Tibial artery (tissue), 4 donors: ENCODE data around the gene VDAC2.
A peak's percentile ranks its signal among the peaks of the same experiment; 100 is the strongest.
"Not testable (repeated sequence)": the region's sequence is repeated elsewhere in the genome, so short reads cannot be mapped to it uniquely, and the experiment has no call there.

ENCODE experiments used
- DNase-seq, 2 donors: peaks; one replicate each; pipeline ENCODE4 v3.0.0-alpha.2; 2019
- H3K27ac ChIP-seq, 2 donors: fragments of 200-600 bp; sonication (generic) in 1 of 2; 1 replicate in 1 of 2; 2 replicates in 1 of 2; pipeline ENCODE4 v1.5.1; 2018 to 2019; ENCODE audit warnings: mild to moderate bottlenecking in 1 of 2
- H3K27me3 ChIP-seq, 2 donors: fragments of 200-600 bp; sonication (generic) in 1 of 2; one replicate each; pipeline versions ENCODE4 v1.5.1 to v1.6.0; 2016 to 2019
- H3K36me3 ChIP-seq, 3 donors: fragments of 200-600 bp; sonication (generic) in 2 of 3; one replicate each; pipeline ENCODE4 v1.5.1; 2016 to 2019; ENCODE audit warnings: mild to moderate bottlenecking in 2 of 3
- H3K4me1 ChIP-seq, 4 donors: fragments of 200-600 bp; sonication (generic) in 2 of 4; 1 replicate in 3 of 4; 2 replicates in 1 of 4; pipeline ENCODE4 v1.5.1; 2016 to 2019
- H3K4me3 ChIP-seq, 2 donors: fragments of 200-600 bp; sonication (generic) in 1 of 2; 1 replicate in 1 of 2; 2 replicates in 1 of 2; pipeline ENCODE4 v1.5.1; 2018 to 2019; ENCODE audit warnings: mild to moderate bottlenecking in 2 of 2
- H3K9me3 ChIP-seq, 3 donors: fragments of 200-600 bp; sonication (generic) in 1 of 3; one replicate each; pipeline ENCODE4 v1.5.1; 2016 to 2019
- intact Hi-C: fragments of 100-400 bp; cut with DNase I; formaldehyde crosslinking; loops from one replicate; pipeline ENCODE4 v1.15.0; 2023; ENCODE audit warnings: low total_unique reads
- TF ChIP-seq, protein P1 (sequence below), 2 experiments: fragments of 200-600 bp in 1 of 2; fragments of 450-650 bp in 1 of 2; IDR thresholded peaks; one replicate each; pipeline ENCODE4 v1.5.1; 2017 to 2019; ENCODE audit warnings: antibody characterized with exemption in 2 of 2, mild to moderate bottlenecking in 1 of 2, moderate library complexity in 1 of 2

The VDAC2 gene

DNA sequence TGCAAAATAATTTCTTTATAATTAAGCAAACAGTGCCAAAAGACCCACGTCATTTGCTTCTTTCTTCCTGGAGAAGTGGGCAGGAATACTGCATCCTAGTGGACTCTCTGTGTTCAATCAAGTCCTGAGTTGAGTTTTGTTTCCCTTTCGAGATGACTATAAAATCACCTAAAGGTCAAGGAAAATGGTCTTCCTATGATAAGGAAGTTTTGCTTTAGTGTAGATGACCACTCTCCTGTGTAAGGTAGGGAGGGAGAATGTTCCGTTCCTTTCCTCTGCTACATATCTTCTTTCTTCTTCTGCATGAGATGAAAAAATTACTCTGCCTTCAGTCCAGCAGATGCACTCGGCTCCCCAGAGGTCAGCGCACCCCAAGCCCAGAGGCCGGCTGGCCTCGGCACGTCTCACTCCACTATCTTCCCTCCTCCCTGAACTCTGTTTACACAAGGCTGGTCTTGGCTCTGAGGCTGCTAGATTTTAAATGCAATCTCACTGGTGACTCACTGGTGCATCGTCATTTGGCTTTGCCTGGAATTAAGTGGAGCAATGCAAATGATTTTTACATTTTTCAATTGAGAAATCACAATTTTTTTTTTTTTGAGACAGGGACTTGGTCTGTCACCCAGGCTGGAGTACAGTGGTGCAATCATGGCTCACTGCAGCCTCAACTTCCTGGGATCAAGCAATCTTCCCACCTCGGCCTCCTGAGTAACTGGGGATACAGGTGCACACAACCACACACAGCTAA lies 18.6 kb upstream of the VDAC2 start:
- Histone ChIP-seq H3K9me3 (no peaks in the 10 kb centered on the region), H3K4me3 (peak overlapping the region in 1 of 2 donors; percentile 9), H3K27ac (peak overlapping the region; percentile 61 to 62), H3K27me3 (no peaks in the 10 kb centered on the region), H3K4me1 (peaks cover 0 to 15% (median 4%) of the 10 kb centered on the region in 4 donors), H3K36me3 (no peaks in the 10 kb centered on the region)
- DNase-seq: peak; percentile 65 to 75
- TF ChIP-seq, protein P1, sequence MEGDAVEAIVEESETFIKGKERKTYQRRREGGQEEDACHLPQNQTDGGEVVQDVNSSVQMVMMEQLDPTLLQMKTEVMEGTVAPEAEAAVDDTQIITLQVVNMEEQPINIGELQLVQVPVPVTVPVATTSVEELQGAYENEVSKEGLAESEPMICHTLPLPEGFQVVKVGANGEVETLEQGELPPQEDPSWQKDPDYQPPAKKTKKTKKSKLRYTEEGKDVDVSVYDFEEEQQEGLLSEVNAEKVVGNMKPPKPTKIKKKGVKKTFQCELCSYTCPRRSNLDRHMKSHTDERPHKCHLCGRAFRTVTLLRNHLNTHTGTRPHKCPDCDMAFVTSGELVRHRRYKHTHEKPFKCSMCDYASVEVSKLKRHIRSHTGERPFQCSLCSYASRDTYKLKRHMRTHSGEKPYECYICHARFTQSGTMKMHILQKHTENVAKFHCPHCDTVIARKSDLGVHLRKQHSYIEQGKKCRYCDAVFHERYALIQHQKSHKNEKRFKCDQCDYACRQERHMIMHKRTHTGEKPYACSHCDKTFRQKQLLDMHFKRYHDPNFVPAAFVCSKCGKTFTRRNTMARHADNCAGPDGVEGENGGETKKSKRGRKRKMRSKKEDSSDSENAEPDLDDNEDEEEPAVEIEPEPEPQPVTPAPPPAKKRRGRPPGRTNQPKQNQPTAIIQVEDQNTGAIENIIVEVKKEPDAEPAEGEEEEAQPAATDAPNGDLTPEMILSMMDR (IDR thresholded peaks at IDR 0.05): no peak
- intact Hi-C loops: no loop called here

DNA sequence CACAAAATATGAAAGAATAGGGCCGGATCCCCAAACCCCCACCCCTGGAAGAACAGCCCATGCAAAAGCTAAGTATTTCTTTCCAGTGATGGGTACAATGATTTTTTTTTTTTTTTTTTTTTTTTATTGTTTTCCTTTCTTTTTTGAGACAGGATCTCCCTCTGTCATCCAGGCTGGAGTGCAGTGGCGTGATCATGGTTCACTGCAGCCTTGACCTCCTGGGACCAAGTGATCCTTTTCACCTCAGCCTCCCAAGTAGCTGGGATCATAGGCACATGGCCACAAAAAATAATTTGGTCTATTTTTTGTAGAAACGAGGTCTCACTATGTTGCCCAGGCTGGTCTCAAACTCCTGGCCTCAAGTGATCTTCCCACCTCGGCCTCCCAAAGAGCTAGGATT lies 16.0 kb upstream of the VDAC2 start:
- H3K27me3 ChIP-seq, H3K4me3 ChIP-seq, intact Hi-C loops, H3K9me3 ChIP-seq, H3K36me3 ChIP-seq, DNase-seq, H3K27ac ChIP-seq: not testable (repeated sequence)
- peaks cover 0 to 15% (median 4%) of the 10 kb centered on the region in 4 donors for H3K4me1 ChIP-seq

DNA sequence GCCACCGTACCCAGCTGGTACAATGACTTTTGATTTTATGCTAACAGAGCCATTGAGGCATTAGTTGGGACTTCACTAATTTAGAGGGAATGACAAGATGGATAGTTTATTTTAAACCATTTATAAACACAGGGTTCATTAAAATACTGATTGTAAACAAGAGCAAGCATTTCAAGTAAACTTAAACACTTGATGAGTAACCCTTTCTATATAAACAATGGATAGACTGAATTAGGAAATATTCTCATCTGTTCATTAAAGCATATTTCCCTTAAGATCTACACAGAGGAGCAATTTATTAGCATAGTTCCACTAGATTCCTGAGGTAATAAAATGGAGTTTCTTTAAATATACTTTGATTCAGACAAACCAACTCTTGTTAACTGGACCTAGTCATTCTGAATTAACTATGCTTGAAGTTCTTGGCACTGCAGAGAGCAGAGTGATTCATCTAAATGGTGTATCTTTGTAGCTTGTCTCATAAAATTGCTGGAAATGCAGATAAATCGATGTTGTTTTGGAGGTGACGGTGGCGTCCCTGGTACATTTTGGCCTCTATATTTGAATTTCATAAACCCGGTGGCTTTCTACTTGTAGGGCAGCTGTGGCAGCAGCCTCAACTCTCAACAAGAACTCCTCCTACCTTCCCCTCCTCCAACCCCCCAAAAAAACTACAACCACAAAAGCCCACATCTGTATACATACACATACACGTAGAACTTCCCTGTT lies 15.4 kb upstream of the VDAC2 start:
- Histone ChIP-seq H3K27me3 (no peaks in the 10 kb centered on the region), H3K36me3 (no peaks in the 10 kb centered on the region), H3K27ac (no peak overlapping the region), H3K4me1 (peaks cover 0 to 15% (median 4%) of the 10 kb centered on the region in 4 donors), H3K9me3 (no peaks in the 10 kb centered on the region), H3K4me3 (no peak overlapping the region)
- TF ChIP-seq, protein P1 (IDR thresholded peaks at IDR 0.05): no peak
- intact Hi-C loops: no loop called here
- DNase-seq: peak in 1 of 2 donors; percentile 3

DNA sequence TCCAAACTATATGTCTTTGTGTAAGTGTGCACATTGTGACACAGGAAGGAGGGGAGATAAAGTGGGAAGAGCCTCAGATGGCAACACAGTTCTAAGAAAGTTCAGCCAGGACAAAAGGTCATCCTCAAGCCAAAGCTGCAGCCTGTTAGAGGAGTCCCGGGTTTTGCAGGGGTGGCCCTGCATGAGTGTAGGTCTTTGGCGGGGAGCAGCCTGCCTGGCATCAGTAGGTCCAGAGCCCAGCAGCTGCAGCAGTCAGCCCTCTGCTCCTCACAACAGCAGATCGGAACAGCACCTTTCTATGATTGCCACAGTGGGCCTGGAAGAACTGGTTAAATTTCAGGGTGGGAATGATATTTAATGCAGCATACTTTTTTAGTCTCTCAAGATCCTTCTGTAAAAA lies 13.5 kb upstream of the VDAC2 start:
- intact Hi-C loops: no loop called here
- Histone ChIP-seq H3K27ac (no peak overlapping the region), H3K4me1 (peaks cover 0 to 6% (median 0%) of the 10 kb centered on the region in 4 donors), H3K9me3 (no peaks in the 10 kb centered on the region), H3K27me3 (no peaks in the 10 kb centered on the region), H3K36me3 (no peaks in the 10 kb centered on the region), H3K4me3 (no peak overlapping the region)
- DNase-seq: peak in 1 of 2 donors; percentile 28
- TF ChIP-seq, protein P1 (IDR thresholded peaks at IDR 0.05): no peak

DNA sequence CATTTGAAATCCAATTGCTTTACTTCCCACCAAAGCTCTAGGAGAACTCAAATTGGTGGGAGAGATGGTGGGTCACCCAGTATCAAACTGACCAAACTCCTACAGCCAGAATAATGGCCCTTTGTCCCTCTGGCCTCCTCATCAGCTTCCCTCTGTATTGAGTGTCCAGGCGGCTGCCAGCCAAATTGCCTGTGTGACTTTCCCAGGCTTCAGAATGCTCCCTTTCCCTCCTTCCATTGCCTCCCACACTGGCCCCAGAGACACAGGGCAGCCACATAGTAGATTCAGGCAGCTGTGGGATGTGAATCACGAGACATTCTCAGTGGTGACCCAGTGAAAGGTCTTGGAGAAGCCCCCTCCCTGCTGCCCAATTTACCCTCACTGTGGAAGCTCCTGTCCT lies 12.7 kb upstream of the VDAC2 start:
- H3K4me1 ChIP-seq: peaks cover 0 to 8% (median 6%) of the 10 kb centered on the region in 4 donors
- TF ChIP-seq, protein P1 (IDR thresholded peaks at IDR 0.05): no peak
- no peak overlapping the region for H3K4me3 ChIP-seq
- DNase-seq: peak in 1 of 2 donors; percentile 31
- H3K27ac ChIP-seq: no peak overlapping the region
- H3K36me3 ChIP-seq: no peaks in the 10 kb centered on the region
- no peaks in the 10 kb centered on the region for H3K27me3 ChIP-seq
- intact Hi-C loops: no loop called here
- H3K9me3 ChIP-seq: no peaks in the 10 kb centered on the region

DNA sequence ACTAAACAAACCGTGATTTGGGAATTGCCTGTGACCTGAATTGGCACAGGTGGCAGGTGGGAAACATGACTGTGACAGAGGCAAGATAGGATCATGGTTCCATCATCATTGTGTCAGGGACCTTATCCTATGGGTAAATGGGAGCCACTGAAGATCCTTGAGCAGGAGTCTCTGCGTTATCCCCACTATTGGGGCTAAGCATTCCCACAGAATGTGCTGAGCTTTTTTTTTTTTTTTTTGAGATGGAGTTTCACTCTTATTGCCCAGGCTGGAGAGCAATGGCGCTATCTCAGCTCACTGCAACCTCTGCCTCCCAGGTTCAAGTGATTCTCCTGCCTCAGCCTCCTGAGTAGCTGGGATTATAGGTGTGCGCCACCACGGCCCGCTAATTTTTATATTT lies 10.6 kb upstream of the VDAC2 start:
- H3K4me1 ChIP-seq: peaks cover 0 to 14% (median 9%) of the 10 kb centered on the region in 4 donors
- not testable (repeated sequence) for DNase-seq, H3K27me3 ChIP-seq, H3K36me3 ChIP-seq, H3K9me3 ChIP-seq, H3K27ac ChIP-seq, H3K4me3 ChIP-seq
- intact Hi-C loops: loop anchor here (10.0 kb wide), 1 partner anchor 85 kb away; the partner anchor contains the start of gene SAMD8
